SK-N-SH (cell line): ENCODE results near the gene PTGIS. TPM values are rescaled to one million over a fixed set of nuclear protein-coding genes. Genes with fewer than 3 reads are reported as not detected.

Experiments
- CTCF ChIA-PET: fragments of 300-600, 350-600 bp; formaldehyde crosslinking; extraction: SDS; loops from one replicate; lab custom pipeline; 2021; lab: Yijun Ruan, JAX
- POLR2A ChIA-PET: fragments of 350-600 bp; sonication (Branson Sonifier 250); formaldehyde crosslinking; extraction: SDS; loops from one replicate; lab custom pipeline; 2020; ENCODE audit warnings: antibody characterized with exemption, inconsistent platforms; lab: Yijun Ruan, JAX
- DNase-seq: peaks from one replicate; pipeline ENCODE4 v3.0.0; 2012
- H2AFZ ChIP-seq: fragments of 200-600 bp; sonication (generic); 2 replicates; pipeline ENCODE4 v1.8.1; 2016; ENCODE audit warnings: antibody characterized with exemption, mild to moderate bottlenecking, low read depth
- H3F3A ChIP-seq: fragments of 200-600 bp; sonication (generic); replicated peaks from 2 replicates; pipeline ENCODE3; 2016; ENCODE audit warnings: antibody characterized with exemption, mild to moderate bottlenecking; ENCODE audit not compliant: insufficient read depth
- H3K27ac ChIP-seq, 2 experiments: fragments of 200-500 bp in 1 of 2; fragments of 200-600 bp in 1 of 2; sonication (Bioruptor generic) in 1 of 2; sonication (generic), shearing (Covaris generic) in 1 of 2; 2 replicates each; pipeline versions ENCODE4 v1.5.1 to v1.6.1; 2014 to 2016; ENCODE audit warnings: low read depth in 2 of 2, inconsistent platforms in 1 of 2, low read length in 1 of 2, mild to moderate bottlenecking in 1 of 2, mixed read lengths in 1 of 2
- H3K27me3 ChIP-seq: fragments of 200-600 bp; sonication (generic), shearing (Covaris generic); 2 replicates; pipeline ENCODE4 v1.6.1; 2016; ENCODE audit warnings: mixed run types; ENCODE audit not compliant: insufficient read depth
- H3K36me3 ChIP-seq, 2 experiments: fragments of 200-500 bp in 1 of 2; fragments of 200-600 bp in 1 of 2; sonication (Bioruptor generic) in 1 of 2; sonication (generic) in 1 of 2; replicated peaks in 1 of 2; 2 replicates each; pipeline versions ENCODE3 to v1.5.1; 2014 to 2016; ENCODE audit warnings: low read length in 1 of 2, mild to moderate bottlenecking in 1 of 2; ENCODE audit not compliant: insufficient read depth in 2 of 2, control insufficient read depth in 1 of 2
- H3K4me1 ChIP-seq, 2 experiments: fragments of 200-500 bp in 1 of 2; fragments of 200-600 bp in 1 of 2; sonication (Bioruptor generic) in 1 of 2; sonication (generic), shearing (Covaris generic) in 1 of 2; 2 replicates each; pipeline versions ENCODE4 v1.5.1 to v1.6.1; 2014 to 2016; ENCODE audit warnings: low read depth in 1 of 2, low read length in 1 of 2, mixed run types in 1 of 2; ENCODE audit not compliant: insufficient read depth in 2 of 2, control insufficient read depth in 1 of 2
- H3K4me2 ChIP-seq: fragments of 200-600 bp; sonication (generic), shearing (Covaris generic); 2 replicates; pipeline ENCODE4 v1.6.1; 2017; ENCODE audit warnings: mixed run types
- H3K4me3 ChIP-seq, 2 experiments: fragments of 200-500 bp in 1 of 2; fragments of 200-600 bp in 1 of 2; sonication (Bioruptor generic) in 1 of 2; sonication (generic), shearing (Covaris generic) in 1 of 2; 2 replicates each; pipeline versions ENCODE4 v1.5.1 to v1.8.1; 2014 to 2016; ENCODE audit warnings: low read depth in 2 of 2, inconsistent platforms in 1 of 2, low read length in 1 of 2, mild to moderate bottlenecking in 1 of 2, mixed read lengths in 1 of 2, moderate library complexity in 1 of 2
- H3K79me2 ChIP-seq: fragments of 200-600 bp; sonication (generic); 2 replicates; pipeline ENCODE4 v1.8.1; 2017; ENCODE audit warnings: mild to moderate bottlenecking; ENCODE audit not compliant: insufficient read depth
- H3K9ac ChIP-seq: fragments of 200-600 bp; sonication (generic); 2 replicates; pipeline ENCODE4 v1.6.1; 2017; ENCODE audit warnings: mixed run types
- H3K9me2 ChIP-seq: fragments of 200-600 bp; sonication (generic); 2 replicates; pipeline ENCODE4 v1.6.1; 2017; ENCODE audit warnings: mixed run types
- H3K9me3 ChIP-seq: fragments of 200-600 bp; sonication (generic); 2 replicates; pipeline ENCODE4 v1.6.1; 2017; ENCODE audit warnings: mixed run types, mild to moderate bottlenecking, moderate library complexity
- H4K20me1 ChIP-seq: fragments of 200-600 bp; sonication (generic); 2 replicates; pipeline ENCODE4 v1.6.1; 2017; ENCODE audit warnings: mild to moderate bottlenecking, mixed run types; ENCODE audit not compliant: insufficient read depth
- ELF1 ChIP-seq: IDR thresholded peaks from 2 replicates; pipeline ENCODE4 v1.4.0; 2012
- EP300 ChIP-seq, 2 experiments: IDR thresholded peaks; 2 replicates each; pipeline versions ENCODE4 v1.4.0 to v1.6.1; 2012; ENCODE audit warnings: borderline replicate concordance in 1 of 2, low read depth in 1 of 2, low read length in 1 of 2
- EZH2phosphoT487 ChIP-seq: fragments of 200-600 bp; sonication (generic); IDR thresholded peaks from 2 replicates; pipeline ENCODE4 v1.6.1; 2017; ENCODE audit warnings: low read depth, mixed run types, mild to moderate bottlenecking, antibody characterized with exemption, moderate library complexity, borderline replicate concordance
- GATA2 ChIP-seq: sonication (generic); formaldehyde crosslinking; IDR thresholded peaks from 2 replicates; pipeline ENCODE4 v1.5.0; 2020; ENCODE audit warnings: mild to moderate bottlenecking, missing genetic modification reagents
- MXI1 ChIP-seq: IDR thresholded peaks from 2 replicates; pipeline ENCODE4 v1.6.1; 2012; ENCODE audit warnings: mild to moderate bottlenecking, low read depth, low read length, improper control_type of control experiment
- NRF1 ChIP-seq: IDR thresholded peaks from 2 replicates; pipeline ENCODE4 v1.6.1; 2012; ENCODE audit warnings: low read depth, mild to moderate bottlenecking, low read length
- POLR2AphosphoS5 ChIP-seq: IDR thresholded peaks from 2 replicates; pipeline ENCODE4 v1.6.1; 2012; ENCODE audit warnings: low read depth, low read length
- RAD21 ChIP-seq: IDR thresholded peaks from 2 replicates; pipeline ENCODE4 v1.6.1; 2012; ENCODE audit warnings: mild to moderate bottlenecking, low read length
- RXRA ChIP-seq: IDR thresholded peaks from 2 replicates; pipeline ENCODE4 v1.4.0; 2012; ENCODE audit warnings: low read depth, mild to moderate bottlenecking, borderline replicate concordance
- SIN3A ChIP-seq: IDR thresholded peaks from 2 replicates; pipeline ENCODE4 v1.6.1; 2012; ENCODE audit warnings: low read depth, mild to moderate bottlenecking, low read length, moderate library complexity, borderline replicate concordance
- WGBS: methylation state at CpG from one replicate; pipeline ENCODE4 v1.1.6; 2017; ENCODE audit warnings: low lambda C conversion rate; 5-methylcytosine and 5-hydroxymethylcytosine counted together
- polyA plus RNA-seq, 3 experiments: library from polyadenylated mRNA; depleted of rRNA; stranded (reverse); fragments of >200 nt; gene quantifications; 2 replicates each; pipeline ENCODE4 v1.2.3, GENCODE V29; 2012
- TF ChIP-seq, protein P1 (sequence below): IDR thresholded peaks from 2 replicates; pipeline ENCODE4 v1.4.0; 2012; ENCODE audit warnings: low read depth
- TF ChIP-seq, protein P2 (sequence below): IDR thresholded peaks from 2 replicates; pipeline ENCODE4 v1.4.0; 2012; ENCODE audit warnings: low read depth, borderline replicate concordance

PTGIS gene
- polyA plus RNA-seq, 1 of the 3 experiments (the other 2 are of a cell fraction), result 1.0 TPM

DNA sequence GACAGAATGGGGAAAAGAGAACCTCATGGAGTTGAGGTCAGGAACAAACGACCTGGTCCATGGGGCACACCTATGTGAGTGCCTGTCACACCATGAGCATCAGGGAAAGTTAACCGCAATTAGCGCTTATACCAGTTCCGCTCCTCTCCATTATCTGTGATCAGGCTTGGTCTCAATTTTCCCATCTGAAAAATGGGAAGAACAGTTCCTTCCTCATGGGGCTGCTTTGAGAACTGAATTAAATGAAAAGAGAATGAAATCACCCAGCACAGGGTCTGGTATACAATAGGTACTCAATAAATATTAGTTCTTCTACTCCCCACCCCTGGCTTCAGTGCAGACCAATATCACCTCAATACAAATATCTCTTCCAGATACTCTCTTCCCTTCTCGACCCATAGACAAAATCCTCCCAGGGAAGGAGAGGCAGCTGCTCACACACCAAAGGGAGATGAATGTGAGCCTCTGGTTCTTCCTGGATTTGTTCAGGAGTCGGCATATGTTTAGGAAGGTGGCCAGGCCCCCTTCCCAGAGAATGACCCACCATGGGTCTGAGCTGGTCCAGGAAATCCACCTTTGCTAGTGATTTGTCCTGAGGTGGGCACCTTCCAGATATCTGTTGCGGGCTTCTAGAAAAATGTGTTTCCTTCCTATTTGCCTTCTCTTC, 2.4 kb upstream of the PTGIS start:
- ChIA-PET CTCF (interaction anchor here (0.6 to 3.1 kb wide), 6 partner anchors 13 to 85 kb away, joined by 3 to 19 read pairs (median 3); no protein-coding TSS in a partner anchor), POLR2A (no interaction called here)
- H3K27ac ChIP-seq, result no peak overlapping the region

DNA sequence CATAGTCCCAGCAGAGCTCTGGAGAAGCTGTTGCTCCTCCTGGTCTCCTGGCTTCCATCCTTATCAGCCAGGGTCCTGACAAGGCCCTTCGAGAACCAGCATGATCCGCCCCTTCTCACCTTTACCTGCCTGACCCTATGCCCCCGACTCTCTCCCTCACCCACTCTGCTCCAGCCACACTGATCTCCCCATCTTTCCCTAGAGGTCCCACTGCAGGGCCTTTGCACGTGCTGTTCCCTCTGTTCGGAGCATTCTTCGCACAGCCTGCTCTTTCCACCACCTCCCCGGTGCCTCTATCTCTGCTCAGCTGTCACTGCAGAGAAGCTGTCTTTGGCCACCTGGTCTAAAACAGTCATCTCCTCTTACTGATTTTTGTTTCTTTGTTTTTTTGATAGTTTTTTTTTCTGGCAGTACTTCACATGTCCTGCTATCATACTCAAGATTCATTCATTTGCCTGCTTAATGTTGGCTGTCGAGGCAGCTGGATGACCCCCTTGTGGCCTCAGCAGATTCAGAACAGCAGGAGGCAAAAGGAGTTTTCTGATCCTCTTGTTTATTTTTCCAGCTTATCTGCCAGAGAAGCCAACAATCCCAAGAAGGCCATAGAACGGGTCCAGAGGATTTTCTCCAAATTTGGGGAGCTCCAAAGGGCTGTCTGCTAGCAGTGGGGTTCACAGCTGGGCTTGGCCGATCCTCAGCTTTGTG, 1.6 kb upstream of the PTGIS start:
- Histone ChIP-seq H3K27me3 (no peaks in the 10 kb centered on the region; the same call in 1 of the 2 replicates), H3K27ac (no peak overlapping the region), H3K4me2 (no peak overlapping the region), H3K4me3 (no peak overlapping the region), H3K9ac (no peak overlapping the region), H3K9me2 (no peaks in the 10 kb centered on the region)
- POLR2A ChIA-PET, result no interaction called here
- DNase-seq, result no peak
- 87% methylated on average over 10 of the region's 10 CpGs for WGBS
- TF ChIP-seq RXRA (no peak), EP300 (IDR thresholded peaks at IDR 0.05; ENCODE audit: borderline replicate concordance in 1 of 2, low read depth in 1 of 2, low read length in 1 of 2) (no peak), RAD21 (no peak), GATA2 (no peak), SIN3A (no peak)
- TF ChIP-seq, protein P1, sequence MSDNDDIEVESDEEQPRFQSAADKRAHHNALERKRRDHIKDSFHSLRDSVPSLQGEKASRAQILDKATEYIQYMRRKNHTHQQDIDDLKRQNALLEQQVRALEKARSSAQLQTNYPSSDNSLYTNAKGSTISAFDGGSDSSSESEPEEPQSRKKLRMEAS, result no peak
- TF ChIP-seq, protein P2, sequence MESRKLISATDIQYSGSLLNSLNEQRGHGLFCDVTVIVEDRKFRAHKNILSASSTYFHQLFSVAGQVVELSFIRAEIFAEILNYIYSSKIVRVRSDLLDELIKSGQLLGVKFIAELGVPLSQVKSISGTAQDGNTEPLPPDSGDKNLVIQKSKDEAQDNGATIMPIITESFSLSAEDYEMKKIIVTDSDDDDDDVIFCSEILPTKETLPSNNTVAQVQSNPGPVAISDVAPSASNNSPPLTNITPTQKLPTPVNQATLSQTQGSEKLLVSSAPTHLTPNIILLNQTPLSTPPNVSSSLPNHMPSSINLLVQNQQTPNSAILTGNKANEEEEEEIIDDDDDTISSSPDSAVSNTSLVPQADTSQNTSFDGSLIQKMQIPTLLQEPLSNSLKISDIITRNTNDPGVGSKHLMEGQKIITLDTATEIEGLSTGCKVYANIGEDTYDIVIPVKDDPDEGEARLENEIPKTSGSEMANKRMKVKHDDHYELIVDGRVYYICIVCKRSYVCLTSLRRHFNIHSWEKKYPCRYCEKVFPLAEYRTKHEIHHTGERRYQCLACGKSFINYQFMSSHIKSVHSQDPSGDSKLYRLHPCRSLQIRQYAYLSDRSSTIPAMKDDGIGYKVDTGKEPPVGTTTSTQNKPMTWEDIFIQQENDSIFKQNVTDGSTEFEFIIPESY, result no peak
- TF ChIP-seq, all 33 proteins: peak for 0
- Histone ChIP-seq H2AFZ (no peak overlapping the region), H4K20me1 (no peaks in the 10 kb centered on the region), H3K4me1 (peaks cover 0 to 8% of the 10 kb centered on the region in 2 experiments; a peak in 1 of 4 replicates), H3F3A (peaks cover 2% of the 10 kb centered on the region), H3K79me2 (no peaks in the 10 kb centered on the region), H3K36me3 (no peaks in the 10 kb centered on the region), H3K9me3 (no peaks in the 10 kb centered on the region)
- CTCF ChIA-PET, result interaction anchor here (0.6 to 3.1 kb wide), 7 partner anchors 10 to 236 kb away, joined by 3 to 19 read pairs (median 3); no protein-coding TSS in a partner anchor

More for the DNA sequence above, 2.4 kb upstream of the PTGIS start:
- Histone ChIP-seq H3K9me2 (no peaks in the 10 kb centered on the region), H3K79me2 (no peaks in the 10 kb centered on the region), H3K27me3 (no peaks in the 10 kb centered on the region; the same call in 1 of the 2 replicates), H3K4me1 (peaks cover 0 to 8% of the 10 kb centered on the region in 2 experiments; a peak in 1 of 4 replicates), H3F3A (no peaks in the 10 kb centered on the region), H4K20me1 (no peaks in the 10 kb centered on the region), H3K9me3 (no peaks in the 10 kb centered on the region), H3K9ac (no peak overlapping the region), H3K4me3 (no peak overlapping the region), H2AFZ (no peak overlapping the region), H3K4me2 (no peak overlapping the region), H3K36me3 (no peaks in the 10 kb centered on the region)
- 87% methylated on average over 7 of the region's 7 CpGs for WGBS
- TF ChIP-seq, protein P1, result no peak
- TF ChIP-seq POLR2AphosphoS5, result no peak
- TF ChIP-seq ELF1, result no peak
- TF ChIP-seq SIN3A, result no peak
- no peak for TF ChIP-seq NRF1
- TF ChIP-seq MXI1, result no peak
- TF ChIP-seq EZH2phosphoT487, result no peak
- DNase-seq, result no peak
